ENCODE results near the gene ZSCAN18.
"Not testable (repeated sequence)": the region's sequence is repeated elsewhere in the genome, so short reads cannot be mapped to it uniquely, and the experiment has no call there.

ZSCAN18 gene, protein sequence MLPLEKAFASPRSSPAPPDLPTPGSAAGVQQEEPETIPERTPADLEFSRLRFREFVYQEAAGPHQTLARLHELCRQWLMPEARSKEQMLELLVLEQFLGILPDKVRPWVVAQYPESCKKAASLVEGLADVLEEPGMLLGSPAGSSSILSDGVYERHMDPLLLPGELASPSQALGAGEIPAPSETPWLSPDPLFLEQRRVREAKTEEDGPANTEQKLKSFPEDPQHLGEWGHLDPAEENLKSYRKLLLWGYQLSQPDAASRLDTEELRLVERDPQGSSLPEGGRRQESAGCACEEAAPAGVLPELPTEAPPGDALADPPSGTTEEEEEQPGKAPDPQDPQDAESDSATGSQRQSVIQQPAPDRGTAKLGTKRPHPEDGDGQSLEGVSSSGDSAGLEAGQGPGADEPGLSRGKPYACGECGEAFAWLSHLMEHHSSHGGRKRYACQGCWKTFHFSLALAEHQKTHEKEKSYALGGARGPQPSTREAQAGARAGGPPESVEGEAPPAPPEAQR

DNA sequence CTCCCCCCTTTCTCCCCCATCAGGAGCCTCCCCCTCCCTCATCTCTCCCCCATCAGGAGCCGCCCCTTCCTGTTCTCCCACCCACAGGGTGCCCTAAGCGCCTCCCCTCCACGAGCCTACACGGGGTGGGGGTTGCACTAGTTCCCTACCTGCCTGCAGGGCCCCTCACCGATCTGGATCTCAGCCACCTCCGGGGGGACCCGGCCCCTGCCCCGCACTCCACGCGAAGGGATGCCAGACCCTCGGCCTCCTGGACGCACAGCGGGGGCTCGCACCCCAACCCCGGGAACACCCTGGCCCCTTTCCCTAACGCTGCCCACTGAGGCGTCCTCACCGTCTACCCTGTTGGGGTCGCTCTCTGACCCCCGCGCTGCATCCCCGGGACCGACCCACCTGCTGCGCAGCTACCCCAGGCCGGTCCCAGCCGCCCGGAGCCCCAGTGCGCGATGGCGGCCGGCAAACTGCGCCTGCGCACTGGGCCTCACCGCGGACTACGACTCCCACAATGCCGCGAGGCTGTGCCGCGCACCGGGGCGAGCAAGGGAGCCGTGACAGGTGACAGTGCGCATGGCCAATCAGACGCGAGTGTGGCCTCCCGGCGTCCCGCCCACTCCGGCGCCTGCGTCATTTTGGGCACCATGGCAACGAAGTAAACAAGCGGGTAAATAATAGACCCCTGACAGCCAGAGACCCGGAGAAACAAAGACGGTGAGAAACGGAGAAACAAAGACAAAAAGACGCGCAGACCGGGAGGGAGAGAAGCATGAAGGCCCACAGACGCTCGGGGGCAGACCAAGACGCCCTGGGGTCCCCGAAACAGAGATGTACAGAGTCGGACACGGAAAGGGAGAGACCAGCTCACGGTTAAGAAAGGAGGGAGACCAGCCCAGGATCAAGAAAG, at the start of gene ZSCAN18:
Gene ZSCAN18, minus strand, starts transcription at position 451 of the 901 bp plus-strand sequence. CDS start 7,964 bp downstream, outside the sequence.
- DNase-seq (ENCODE audit: low read depth, low spot score): peak; percentile 82

- not testable (repeated sequence) for DNase-seq (ENCODE audit: low read depth, low spot score)
Observed at GRCh38 chr19:58147475-58147874, 49.4 kb upstream of the ZSCAN18 start.

DNA sequence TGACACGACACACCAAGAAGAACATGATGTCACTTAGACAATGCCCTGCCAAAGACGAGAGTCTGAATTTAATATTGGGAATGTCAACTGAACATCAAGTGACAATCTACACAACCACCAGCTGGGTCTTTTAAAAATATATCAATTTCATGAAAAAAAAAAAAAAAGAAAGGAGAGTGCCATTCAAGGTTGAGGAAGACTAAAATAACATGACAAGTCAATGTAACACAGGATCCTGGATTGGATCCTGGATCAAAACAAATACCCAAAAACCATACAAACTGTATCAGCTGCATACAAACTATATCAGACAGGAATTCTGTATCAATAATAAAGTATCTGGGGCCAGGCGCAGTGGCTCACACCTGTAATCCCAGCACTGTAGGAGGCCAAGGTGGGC, 47.8 kb upstream of the ZSCAN18 start:
- DNase-seq (ENCODE audit: low read depth, low spot score): no peak

- DNase-seq (ENCODE audit: low read depth, low spot score): no peak
Observed at GRCh38 chr19:58134244-58134643, 36.2 kb upstream of the ZSCAN18 start.

GRCh38 chr19:58129284-58129683, 31.3 kb upstream of the ZSCAN18 start:
- no peak for DNase-seq (ENCODE audit: low read depth, low spot score)

DNA sequence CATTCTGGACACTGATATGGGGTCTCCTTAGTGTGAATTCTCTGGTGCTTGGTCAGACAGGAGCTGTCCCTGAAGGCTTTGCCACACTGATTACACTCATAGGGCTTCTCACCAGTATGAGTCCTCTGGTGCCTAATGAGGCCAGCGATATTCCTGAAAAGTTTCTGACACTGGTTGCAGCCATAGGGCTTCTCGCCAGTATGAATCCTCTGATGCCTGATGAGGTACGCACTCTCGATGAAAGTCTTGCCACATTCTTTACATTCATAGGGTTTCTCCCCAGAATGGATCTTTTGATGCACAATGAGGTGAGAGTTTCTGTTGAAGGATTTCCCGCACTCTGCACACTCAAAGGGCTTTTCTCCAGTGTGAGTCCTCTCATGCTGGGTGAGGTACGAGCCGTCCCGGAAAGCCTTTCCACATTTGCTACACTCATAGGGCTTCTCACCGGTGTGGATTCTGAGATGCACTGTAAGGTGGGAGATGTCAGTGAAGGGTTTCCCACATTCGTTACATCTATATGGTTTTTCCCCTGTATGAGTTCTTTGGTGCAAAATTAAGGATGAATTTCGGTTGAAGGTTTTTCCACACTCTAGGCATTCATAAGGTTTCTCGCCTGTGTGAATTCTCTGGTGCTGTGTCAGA, 30.1 kb upstream of the ZSCAN18 start:
- DNase-seq (ENCODE audit: low read depth, low spot score): no peak

DNA sequence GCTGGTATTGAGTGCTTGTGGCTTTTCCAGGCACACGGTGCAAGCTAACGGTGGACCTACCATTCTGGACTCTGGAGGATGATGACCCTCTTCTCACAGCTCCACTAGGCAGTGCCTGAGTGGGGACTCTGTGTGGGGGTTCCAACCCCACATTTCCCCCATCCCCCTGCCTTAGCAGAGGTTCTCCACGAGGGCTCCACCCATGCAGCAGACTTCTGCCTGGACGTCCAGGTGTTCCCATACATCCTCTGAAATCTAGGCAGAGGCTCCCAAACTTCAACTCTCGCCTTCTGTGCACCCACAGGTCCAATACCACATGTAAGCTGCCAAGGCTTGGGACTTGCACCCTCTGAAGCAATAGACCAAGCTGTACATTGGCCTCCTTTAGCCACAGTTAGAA, 25.3 kb upstream of the ZSCAN18 start:
- DNase-seq (ENCODE audit: low read depth, low spot score): no peak

DNA sequence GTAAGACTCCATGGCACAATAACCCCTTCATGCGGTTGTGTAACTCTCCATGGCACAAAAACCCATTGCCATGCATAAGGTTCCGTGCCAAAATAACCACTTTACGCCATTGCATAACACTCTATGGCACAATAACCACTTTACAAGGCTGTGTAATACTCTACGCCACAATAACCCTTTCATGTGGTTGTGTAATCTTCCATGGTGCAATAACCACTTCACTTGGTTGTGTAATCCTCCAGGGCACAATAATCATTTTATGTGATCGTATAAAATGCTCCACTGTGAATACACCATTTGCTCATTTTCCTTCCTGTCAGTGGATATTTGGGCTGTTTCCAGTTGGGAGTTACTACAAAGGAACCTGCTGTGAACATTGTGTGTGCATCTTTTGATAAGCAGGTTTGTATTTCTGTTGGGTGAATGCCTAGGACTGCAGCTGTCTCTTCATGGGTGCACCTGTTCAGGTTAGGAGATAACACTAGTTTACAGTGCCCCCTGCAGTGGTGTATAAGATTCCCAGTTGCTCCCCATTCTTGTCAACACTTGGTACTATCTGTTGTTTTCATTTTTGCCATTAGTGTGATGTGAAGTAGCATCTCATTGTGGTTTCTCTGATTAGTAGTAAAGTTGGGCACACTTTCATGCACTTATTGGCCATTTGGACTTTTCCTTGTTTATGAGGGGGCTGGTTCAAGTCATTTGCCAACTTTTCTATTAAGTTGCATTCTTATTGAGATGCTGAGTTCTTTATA, 21.1 kb upstream of the ZSCAN18 start:
- no peak for DNase-seq (ENCODE audit: low read depth, low spot score)

GRCh38 chr19:58117841-58118575, 20.0 kb upstream of the ZSCAN18 start:
- no peak for DNase-seq (ENCODE audit: low read depth, low spot score)

DNA sequence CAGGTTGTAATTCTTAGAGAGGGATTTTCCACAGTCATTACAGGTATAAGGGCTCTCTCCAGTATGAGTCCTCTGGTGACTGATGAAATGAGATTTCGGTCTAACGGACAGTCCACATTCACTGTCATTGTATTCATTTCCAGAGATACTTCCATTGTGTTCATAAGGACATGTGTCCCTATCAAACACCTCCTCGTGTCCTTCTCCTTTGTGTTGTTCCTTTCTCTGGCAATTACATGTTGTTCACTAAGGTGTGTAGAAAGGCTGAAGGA, 10.5 kb upstream of the ZSCAN18 start:
- no peak for DNase-seq (ENCODE audit: low read depth, low spot score)

- no peak for DNase-seq (ENCODE audit: low read depth, low spot score)
Observed at GRCh38 chr19:58107778-58108545, 9.9 kb upstream of the ZSCAN18 start.

GRCh38 chr19:58098682-58098998, 609 bp upstream of the ZSCAN18 start:
- no peak for DNase-seq (ENCODE audit: low read depth, low spot score)

DNA sequence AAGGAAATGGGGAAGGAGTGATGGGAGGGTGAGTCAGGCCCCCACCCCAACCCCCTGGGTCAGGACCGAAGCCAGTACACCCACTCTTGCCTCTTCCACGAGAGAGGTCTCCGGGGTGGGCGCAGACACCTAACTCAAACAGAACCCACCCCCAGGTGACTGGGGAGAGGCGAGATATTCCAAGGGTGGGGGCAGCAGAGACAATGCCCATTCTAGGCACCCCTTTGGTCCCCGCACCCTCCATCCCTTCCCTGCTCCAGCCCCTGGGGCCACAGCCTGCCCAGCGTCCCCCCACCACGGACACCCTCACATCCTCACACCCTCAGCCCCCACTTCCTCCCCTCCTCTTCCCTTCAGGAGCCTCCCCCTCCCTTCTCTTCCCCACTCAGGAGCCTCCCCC, 682 bp downstream of the ZSCAN18 start:
- no peak for DNase-seq (ENCODE audit: low read depth, low spot score)

DNA sequence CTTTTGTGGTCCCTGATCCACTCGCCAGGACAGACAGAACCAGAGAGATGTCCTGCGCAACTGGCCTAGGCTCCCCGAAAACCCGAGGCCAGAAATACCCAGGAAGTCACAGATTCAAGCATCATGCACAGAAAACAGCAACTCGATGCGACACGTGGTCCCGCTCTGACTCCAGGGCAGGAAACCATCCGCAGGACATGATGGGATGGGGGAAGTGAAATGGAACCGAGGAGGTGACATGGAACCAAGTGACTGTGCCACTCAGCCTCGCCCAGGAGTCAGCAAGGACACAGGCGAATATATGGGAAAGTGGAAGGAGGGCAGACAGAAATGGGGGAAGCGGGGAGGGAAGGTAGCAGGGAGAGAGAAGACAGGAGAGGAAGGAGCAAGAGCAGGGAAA, 1.1 kb downstream of the ZSCAN18 start:
- no peak for DNase-seq (ENCODE audit: low read depth, low spot score)

- no peak for DNase-seq (ENCODE audit: low read depth, low spot score)
Observed at GRCh38 chr19:58095328-58095727, 2.7 kb downstream of the ZSCAN18 start.

DNA sequence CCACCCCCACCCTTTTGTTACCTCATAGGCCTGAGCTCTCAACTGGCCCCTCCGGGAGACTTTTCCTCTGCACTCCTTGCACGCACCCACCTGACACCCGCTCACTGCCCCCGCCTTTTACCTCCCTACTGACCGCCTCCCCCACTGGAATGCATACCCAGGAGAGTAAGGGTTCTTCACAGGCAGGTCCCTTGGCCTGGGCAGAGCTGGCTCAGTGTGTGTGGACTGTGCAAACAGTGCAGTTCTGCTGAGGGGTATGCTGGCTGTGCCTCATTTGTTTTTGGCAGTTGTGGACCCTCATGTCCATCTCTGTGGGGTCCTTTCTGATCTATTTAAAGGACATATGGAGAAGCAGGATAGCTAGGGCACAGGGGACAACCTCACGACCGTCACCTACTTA, 5.0 kb downstream of the ZSCAN18 start:
- no peak for DNase-seq (ENCODE audit: low read depth, low spot score)

DNA sequence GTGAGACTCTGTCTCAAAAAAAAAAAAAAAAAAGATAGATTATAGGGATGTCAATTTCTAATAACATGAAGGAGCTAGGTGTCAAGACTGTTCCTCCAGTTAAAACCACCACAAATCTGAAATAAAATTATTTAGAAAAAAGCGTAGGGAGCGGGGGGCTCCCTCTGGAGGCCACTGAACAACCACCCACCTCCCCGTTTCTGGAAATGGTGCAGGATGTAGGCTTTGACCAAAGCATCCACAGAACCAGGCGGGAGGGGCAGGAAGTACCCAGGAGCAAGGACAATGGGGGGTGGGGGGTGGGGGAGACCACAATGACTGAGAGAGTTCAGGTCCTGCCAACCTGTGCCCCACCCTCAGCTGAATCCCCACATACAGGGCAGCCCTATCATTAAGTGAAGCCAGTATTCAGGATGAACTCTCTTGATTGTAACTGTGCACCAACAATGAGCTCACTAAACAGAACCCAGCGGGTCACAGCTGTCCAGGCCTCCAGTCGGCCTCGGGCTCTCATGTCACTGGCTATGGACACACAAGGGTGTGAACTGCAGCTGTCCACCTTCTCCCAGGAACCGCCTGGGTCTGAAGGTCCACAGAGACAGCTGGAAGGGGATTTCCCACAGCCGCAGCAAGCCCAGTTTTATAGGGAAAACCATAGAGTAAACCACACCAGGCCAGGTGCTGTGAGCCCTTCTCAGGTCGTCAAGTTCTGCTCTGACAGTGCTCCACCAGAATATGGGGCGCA, 6.6 kb downstream of the ZSCAN18 start:
- no peak for DNase-seq (ENCODE audit: low read depth, low spot score)

- DNase-seq (ENCODE audit: low read depth, low spot score): no peak
Observed at GRCh38 chr19:58089846-58090245, 8.2 kb downstream of the ZSCAN18 start.

- DNase-seq (ENCODE audit: low read depth, low spot score): no peak
Observed at GRCh38 chr19:58088521-58089052, 9.4 kb downstream of the ZSCAN18 start.
